Suprapubic skin (tissue), 4 donors: ENCODE results near the gene TBC1D22A. TPM values are rescaled to one million over a fixed set of nuclear protein-coding genes. Genes with fewer than 3 reads are reported as not detected.

Source experiments
- DNase-seq, 2 donors: peaks; one replicate each; pipeline ENCODE4 v3.0.0-alpha.2; 2019; ENCODE audit warnings: low spot score in 2 of 2
- H3K27ac ChIP-seq: fragments of 200-600 bp; sonication (generic); one replicate; pipeline ENCODE4 v1.5.1; 2019
- H3K27me3 ChIP-seq: fragments of 200-600 bp; sonication (generic); one replicate; pipeline ENCODE4 v1.5.1; 2019
- H3K36me3 ChIP-seq: fragments of 200-600 bp; sonication (generic); one replicate; pipeline ENCODE4 v1.5.1; 2019
- H3K4me1 ChIP-seq: fragments of 200-600 bp; sonication (generic); one replicate; pipeline ENCODE4 v1.5.1; 2019
- H3K4me3 ChIP-seq: fragments of 200-600 bp; sonication (generic); one replicate; pipeline ENCODE4 v1.5.1; 2019; ENCODE audit warnings: mild to moderate bottlenecking
- H3K9me3 ChIP-seq: fragments of 200-600 bp; sonication (generic); one replicate; pipeline ENCODE4 v1.5.1; 2019
- CTCF ChIP-seq, 2 donors: fragments of 200-600 bp in 1 of 2; fragments of 450-650 bp in 1 of 2; sonication (generic) in 1 of 2; IDR thresholded peaks; one replicate each; pipeline ENCODE4 v1.5.1; 2016 to 2019; ENCODE audit warnings: antibody characterized with exemption in 2 of 2, mild to moderate bottlenecking in 1 of 2, moderate library complexity in 1 of 2
- EP300 ChIP-seq: sonication (generic); formaldehyde crosslinking; IDR thresholded peaks from one replicate; pipeline ENCODE4 v1.6.1; 2017; ENCODE audit warnings: antibody characterized with exemption
- POLR2A ChIP-seq, 2 donors: fragments of 450-650 bp; IDR thresholded peaks; one replicate each; pipeline ENCODE4 v1.6.1; 2017; ENCODE audit warnings: antibody characterized with exemption in 2 of 2, mild to moderate bottlenecking in 2 of 2, moderate library complexity in 2 of 2
- POLR2AphosphoS5 ChIP-seq, 3 donors: sonication (generic); formaldehyde crosslinking; IDR thresholded peaks; one replicate each; pipeline ENCODE4 v1.6.1; 2017; ENCODE audit warnings: antibody characterized with exemption in 3 of 3
- WGBS: methylation state at CpG from one replicate; pipeline ENCODE4 v1.1.5; 2018; 5-methylcytosine and 5-hydroxymethylcytosine counted together
- total RNA-seq, 4 donors: library from RNA; depleted of rRNA; stranded (reverse); fragments of >200 nt; gene quantifications; one replicate each; pipeline ENCODE4 v1.1.0, GENCODE V29; 2016

TBC1D22A gene
- total RNA-seq, 4 donors from 2014 or later: 24.8 to 43.2 (median 35.4) TPM

DNA sequence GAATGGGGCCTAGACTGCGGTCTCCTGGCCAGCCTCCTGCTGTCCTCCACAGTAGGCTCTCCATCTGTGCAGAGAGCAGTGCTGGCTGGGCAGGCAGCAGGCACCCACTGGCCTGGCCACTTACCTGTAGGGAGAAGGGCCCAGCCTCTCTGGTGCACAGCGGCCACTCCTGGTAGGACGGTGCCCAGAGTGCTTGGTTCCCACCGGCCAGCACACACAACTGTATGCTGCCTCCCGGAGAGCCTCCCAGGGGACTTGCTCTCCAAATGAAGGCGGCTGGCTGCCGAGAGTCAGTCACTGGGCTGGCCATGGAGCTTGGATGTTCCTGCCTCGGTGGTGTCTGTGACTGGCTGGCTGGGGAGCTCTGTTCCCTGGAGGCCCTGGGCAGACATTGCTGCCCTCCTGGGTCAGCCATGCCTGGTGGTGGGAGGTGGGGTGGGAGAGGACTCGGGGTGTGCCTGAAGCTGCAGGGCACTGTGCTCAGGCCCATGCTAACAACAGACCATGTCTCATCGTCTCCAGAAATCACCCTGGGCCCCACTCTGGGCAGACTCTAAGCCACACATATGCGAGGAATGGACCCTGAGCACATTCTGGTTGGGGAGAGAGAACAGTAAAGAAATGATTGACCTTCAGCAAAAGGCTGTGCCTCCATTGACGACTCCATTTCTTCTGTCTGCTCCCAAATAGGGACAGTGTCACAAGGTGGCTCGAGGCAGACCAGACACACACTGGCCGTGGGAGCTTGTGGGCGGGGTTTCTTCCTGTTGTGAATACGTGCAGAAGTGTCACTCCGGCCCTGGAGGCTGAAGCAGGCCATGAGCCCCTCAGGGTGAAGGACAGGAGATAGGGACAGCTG, 350.8 kb downstream of the TBC1D22A start:
- WGBS: 92% methylated on average over 9 of the region's 17 CpGs
- Histone ChIP-seq H3K27ac (no peak overlapping the region), H3K36me3 (peaks cover 24% of the 10 kb centered on the region), H3K4me1 (peaks cover 3% of the 10 kb centered on the region), H3K4me3 (no peak overlapping the region), H3K27me3 (no peaks in the 10 kb centered on the region), H3K9me3 (no peaks in the 10 kb centered on the region)
- DNase-seq: peak in 1 of 2 donors; percentile 58
- TF ChIP-seq POLR2A (IDR thresholded peaks at IDR 0.05) (no peak), POLR2AphosphoS5 (IDR thresholded peaks at IDR 0.05) (no peak), CTCF (IDR thresholded peaks at IDR 0.05) (no peak), EP300 (no peak)

DNA sequence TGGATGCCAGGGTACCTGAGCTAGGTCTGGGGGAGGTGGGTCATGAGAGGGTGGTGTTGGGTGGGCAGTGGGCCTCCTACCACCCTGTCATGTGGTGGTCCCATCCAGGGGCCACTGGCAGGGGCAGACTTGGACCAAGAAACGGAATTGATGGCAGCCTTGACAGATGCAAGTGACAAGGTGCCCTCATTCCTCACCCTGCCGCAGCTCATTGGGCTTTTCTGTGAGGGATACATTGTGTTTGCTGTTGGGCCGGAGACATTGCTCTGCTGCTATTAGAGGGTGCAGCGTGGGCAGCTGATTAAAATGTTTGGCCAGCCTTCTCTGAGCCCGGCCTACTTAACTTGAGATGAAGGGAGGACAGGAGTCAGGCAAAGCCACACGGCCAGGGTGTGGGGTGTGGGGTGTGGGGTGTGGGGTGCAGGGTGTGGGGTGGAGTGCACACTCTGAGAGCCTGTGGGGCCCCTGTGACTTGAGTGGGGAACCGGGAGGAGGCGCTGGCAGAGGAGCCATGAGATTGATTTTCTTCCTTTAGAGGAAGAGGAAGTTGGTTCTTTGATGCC, 351.5 kb downstream of the TBC1D22A start:
- DNase-seq: no peak
- Histone ChIP-seq H3K27me3 (no peaks in the 10 kb centered on the region), H3K9me3 (no peaks in the 10 kb centered on the region), H3K4me3 (no peak overlapping the region), H3K36me3 (peaks cover 24% of the 10 kb centered on the region), H3K27ac (no peak overlapping the region), H3K4me1 (peaks cover 3% of the 10 kb centered on the region)
- TF ChIP-seq EP300 (no peak), POLR2A (IDR thresholded peaks at IDR 0.05) (no peak), CTCF (IDR thresholded peaks at IDR 0.05) (no peak), POLR2AphosphoS5 (IDR thresholded peaks at IDR 0.05) (no peak)
- 86% methylated on average over 7 of the region's 8 CpGs for WGBS

DNA sequence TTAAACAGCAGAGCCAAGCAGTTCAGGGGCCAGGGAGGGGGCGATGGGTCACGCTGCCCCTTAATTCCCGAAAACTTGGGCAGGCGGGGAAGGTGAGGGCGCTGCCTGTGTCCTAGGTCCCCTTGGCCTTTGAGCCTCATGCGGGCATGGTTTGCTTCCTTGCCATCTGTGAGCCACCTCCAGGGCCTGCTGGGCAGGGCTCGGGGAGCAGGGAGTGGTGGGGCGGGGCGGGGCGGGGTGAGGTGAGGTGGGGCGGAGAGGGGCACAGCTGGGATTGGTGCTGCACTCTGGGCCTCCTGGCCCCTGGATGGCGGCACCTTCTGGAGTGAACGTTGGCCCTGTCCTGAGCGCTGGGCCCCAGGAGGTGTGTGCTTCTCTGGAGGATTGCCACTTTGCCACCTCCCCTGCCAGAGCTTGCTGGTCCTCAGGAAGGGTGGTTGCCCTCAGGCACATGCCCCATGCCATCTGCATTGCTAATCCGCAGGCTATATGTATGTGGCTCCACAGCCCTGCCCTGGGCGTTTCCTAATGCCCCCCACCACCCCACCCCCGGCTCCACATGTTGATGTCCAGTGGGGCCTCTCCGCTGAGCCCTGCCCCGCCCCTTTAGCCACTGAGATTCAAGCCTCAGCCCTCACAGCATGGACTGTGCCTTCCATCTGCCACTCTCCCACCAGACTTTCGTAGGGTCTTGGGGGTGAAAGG, 352.5 kb downstream of the TBC1D22A start:
- no peaks in the 10 kb centered on the region for H3K27me3 ChIP-seq
- TF ChIP-seq CTCF (IDR thresholded peaks at IDR 0.05) (no peak), EP300 (no peak), POLR2A (IDR thresholded peaks at IDR 0.05) (no peak), POLR2AphosphoS5 (IDR thresholded peaks at IDR 0.05) (no peak)
- H3K36me3 ChIP-seq: peaks cover 24% of the 10 kb centered on the region
- no peak for DNase-seq
- WGBS: 88% methylated on average over 14 of the region's 20 CpGs
- no peak overlapping the region for H3K27ac ChIP-seq
- H3K4me3 ChIP-seq: no peak overlapping the region
- H3K4me1 ChIP-seq: peaks cover 3% of the 10 kb centered on the region
- no peaks in the 10 kb centered on the region for H3K9me3 ChIP-seq

- H3K36me3 ChIP-seq: peaks cover 24% of the 10 kb centered on the region
- no peak overlapping the region for H3K4me3 ChIP-seq
- no peaks in the 10 kb centered on the region for H3K27me3 ChIP-seq
- TF ChIP-seq POLR2A (IDR thresholded peaks at IDR 0.05) (no peak), POLR2AphosphoS5 (IDR thresholded peaks at IDR 0.05) (no peak), EP300 (no peak), CTCF (IDR thresholded peaks at IDR 0.05) (no peak)
- DNase-seq: no peak
- H3K4me1 ChIP-seq: peaks cover 3% of the 10 kb centered on the region
- H3K9me3 ChIP-seq: no peaks in the 10 kb centered on the region
- WGBS: 93% methylated on average over 10 of the region's 14 CpGs
- H3K27ac ChIP-seq: no peak overlapping the region
Measured at GRCh38 chr22:47115518-47115890, 353.1 kb downstream of the TBC1D22A start.

GRCh38 chr22:47115921-47116320, 353.5 kb downstream of the TBC1D22A start:
- no peaks in the 10 kb centered on the region for H3K27me3 ChIP-seq
- DNase-seq: no peak
- H3K27ac ChIP-seq: no peak overlapping the region
- H3K9me3 ChIP-seq: no peaks in the 10 kb centered on the region
- TF ChIP-seq POLR2AphosphoS5 (IDR thresholded peaks at IDR 0.05): no peak
- TF ChIP-seq EP300: no peak
- no peak for TF ChIP-seq CTCF (IDR thresholded peaks at IDR 0.05)
- TF ChIP-seq POLR2A (IDR thresholded peaks at IDR 0.05): no peak
- peaks cover 3% of the 10 kb centered on the region for H3K4me1 ChIP-seq
- 85% methylated on average over 13 of the region's 13 CpGs for WGBS
- H3K4me3 ChIP-seq: no peak overlapping the region
- H3K36me3 ChIP-seq: peaks cover 24% of the 10 kb centered on the region
